ENCODE results near the gene GRM4. TPM values are rescaled to one million over a fixed set of nuclear protein-coding genes. Genes with fewer than 3 reads are reported as not detected.
A peak's percentile ranks its signal among the peaks of the same experiment; 100 is the strongest.

The GRM4 gene
- total RNA-seq, 1 experiment from 2014 or later = not detected

- no peak for DNase-seq
- H3K36me3 ChIP-seq = no peaks in the 10 kb centered on the region
- no peaks in the 10 kb centered on the region for H3K9me3 ChIP-seq
- no peaks in the 10 kb centered on the region for H3K27me3 ChIP-seq
- H3K4me3 ChIP-seq = no peak overlapping the region
Measured at GRCh38 chr6:34169897-34170296, 24.0 kb upstream of the GRM4 start.

GRCh38 chr6:34161857-34162515 is 16.1 kb upstream of the GRM4 start:
- Histone ChIP-seq H3K27me3 (no peaks in the 10 kb centered on the region), H3K9me3 (no peaks in the 10 kb centered on the region), H3K36me3 (no peaks in the 10 kb centered on the region), H3K4me3 (no peak overlapping the region)
- DNase-seq = no peak

GRCh38 chr6:34159844-34160243 is 14.0 kb upstream of the GRM4 start:
- Histone ChIP-seq H3K27me3 (no peaks in the 10 kb centered on the region), H3K36me3 (no peaks in the 10 kb centered on the region), H3K4me3 (no peak overlapping the region), H3K9me3 (no peaks in the 10 kb centered on the region)
- DNase-seq = no peak

GRCh38 chr6:34158876-34159275 is 13.0 kb upstream of the GRM4 start:
- Histone ChIP-seq H3K36me3 (no peaks in the 10 kb centered on the region), H3K27me3 (no peaks in the 10 kb centered on the region), H3K4me3 (no peak overlapping the region), H3K9me3 (no peaks in the 10 kb centered on the region)
- no peak for DNase-seq

GRCh38 chr6:34157851-34158250 is 12.0 kb upstream of the GRM4 start:
- Histone ChIP-seq H3K27me3 (no peaks in the 10 kb centered on the region), H3K9me3 (no peaks in the 10 kb centered on the region), H3K36me3 (no peaks in the 10 kb centered on the region), H3K4me3 (no peak overlapping the region)
- DNase-seq = no peak

DNA sequence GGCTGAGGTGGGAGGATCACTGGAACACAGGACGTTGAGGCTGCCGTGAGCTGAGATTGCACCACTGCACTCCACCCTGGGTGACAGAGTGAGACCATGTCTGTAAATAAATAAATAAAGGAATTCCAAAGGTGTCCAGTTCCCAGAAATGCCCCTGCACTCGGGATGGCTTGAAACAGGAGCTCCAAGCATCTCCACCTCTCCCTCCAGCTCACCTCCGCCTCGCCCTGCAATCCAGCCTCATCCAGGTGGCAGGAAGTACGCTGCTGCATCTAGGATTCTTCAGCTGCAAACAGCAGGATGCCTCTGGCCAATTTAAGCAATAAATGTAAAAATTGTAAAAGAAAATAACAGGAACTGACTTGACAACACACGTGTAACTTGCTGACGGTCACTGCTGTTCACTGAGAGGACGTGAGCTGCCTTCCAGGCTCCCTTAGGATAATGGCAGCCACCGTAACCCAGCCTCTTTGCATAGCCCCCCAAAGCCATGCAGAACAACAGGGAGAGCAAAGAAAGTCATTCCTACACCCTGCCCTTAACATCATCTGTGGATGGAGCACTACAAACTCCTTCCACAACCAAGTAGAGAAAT is 11.4 kb upstream of the GRM4 start:
- Histone ChIP-seq H3K36me3 (no peaks in the 10 kb centered on the region), H3K27me3 (no peaks in the 10 kb centered on the region), H3K4me3 (no peak overlapping the region), H3K9me3 (no peaks in the 10 kb centered on the region)
- DNase-seq = no peak

DNA sequence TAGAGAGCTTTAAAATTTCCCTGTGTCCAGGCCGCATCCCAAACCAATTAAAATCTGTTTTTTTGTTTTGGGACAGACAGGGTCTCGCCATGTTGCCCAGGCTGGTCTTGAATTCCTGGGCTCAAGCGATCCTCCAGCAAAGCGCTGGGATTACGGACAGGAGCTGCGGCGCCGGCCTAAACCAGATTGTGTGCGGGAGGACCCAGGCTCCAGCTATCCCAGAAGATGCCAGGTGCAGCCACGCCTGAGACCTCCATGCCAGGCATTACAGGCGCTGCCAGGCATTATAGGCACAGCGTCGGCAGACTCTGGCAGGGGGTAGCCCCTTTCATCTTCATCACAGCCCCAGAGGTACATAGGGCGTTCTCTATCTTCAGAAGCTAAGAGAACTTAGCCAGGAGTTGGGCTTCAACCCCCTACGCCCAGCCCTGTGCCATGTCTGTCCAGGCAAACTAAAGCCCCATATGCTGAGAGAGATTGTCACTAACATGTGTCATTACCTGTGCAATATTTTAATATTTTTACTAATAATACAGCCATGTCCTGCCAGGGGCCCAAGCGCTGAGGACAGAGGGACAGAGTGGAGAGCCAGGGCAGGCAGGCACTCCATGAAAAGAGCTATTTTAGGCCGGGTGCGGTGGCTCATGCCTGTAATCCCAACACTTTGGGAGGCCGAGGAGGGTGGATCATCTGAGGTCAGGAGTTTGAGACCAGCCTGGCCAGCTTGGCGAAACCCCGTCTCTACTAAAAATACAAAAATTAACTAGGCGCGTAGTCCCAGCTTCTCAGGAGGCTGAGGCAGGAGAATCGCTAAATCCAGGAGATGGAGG is 9.8 kb upstream of the GRM4 start:
- no peak for DNase-seq
- Histone ChIP-seq H3K4me3 (no peak overlapping the region), H3K9me3 (no peaks in the 10 kb centered on the region), H3K36me3 (no peaks in the 10 kb centered on the region), H3K27me3 (no peaks in the 10 kb centered on the region)

DNA sequence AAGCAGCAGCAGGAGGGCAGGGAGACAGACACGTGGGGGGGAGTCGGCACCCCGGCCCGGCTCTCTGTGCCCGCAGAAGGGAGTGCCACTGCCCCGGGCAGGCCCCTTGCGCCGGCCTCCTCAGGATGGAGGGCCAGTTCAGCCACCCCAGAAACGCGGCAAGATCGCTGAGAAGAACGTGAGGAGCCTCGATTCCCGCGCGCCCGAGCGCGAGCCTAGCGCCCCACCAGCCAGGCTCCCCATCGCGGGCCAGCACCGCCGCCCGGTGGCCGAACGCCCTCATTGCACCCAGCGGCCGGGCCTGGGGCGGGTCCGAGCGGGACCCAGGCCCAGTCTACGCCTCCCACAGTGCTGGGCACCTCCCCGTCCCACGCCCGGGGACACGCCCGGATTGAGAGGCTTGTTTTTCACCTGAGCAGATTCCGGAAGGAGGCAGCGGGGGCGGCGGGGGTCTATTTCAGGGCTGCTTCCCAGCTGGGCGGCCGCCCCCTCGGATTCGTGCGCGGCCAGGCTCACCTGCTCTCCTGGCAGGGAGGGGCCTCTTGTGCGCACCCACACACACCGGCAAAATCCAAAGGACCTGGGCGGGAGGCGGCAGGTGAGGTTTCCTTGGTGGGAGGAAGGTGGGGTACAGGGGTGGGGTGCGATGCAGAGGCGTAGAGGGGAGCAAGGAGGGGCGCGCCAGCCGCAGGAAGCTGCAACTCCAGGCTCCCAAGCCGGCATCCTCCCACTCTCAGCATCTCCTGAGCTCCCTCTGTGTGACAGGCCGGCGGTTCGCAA is 9.0 kb upstream of the GRM4 start:
- Histone ChIP-seq H3K4me3 (no peak overlapping the region), H3K9me3 (no peaks in the 10 kb centered on the region), H3K36me3 (no peaks in the 10 kb centered on the region), H3K27me3 (no peaks in the 10 kb centered on the region)
- DNase-seq = peak; percentile 36

DNA sequence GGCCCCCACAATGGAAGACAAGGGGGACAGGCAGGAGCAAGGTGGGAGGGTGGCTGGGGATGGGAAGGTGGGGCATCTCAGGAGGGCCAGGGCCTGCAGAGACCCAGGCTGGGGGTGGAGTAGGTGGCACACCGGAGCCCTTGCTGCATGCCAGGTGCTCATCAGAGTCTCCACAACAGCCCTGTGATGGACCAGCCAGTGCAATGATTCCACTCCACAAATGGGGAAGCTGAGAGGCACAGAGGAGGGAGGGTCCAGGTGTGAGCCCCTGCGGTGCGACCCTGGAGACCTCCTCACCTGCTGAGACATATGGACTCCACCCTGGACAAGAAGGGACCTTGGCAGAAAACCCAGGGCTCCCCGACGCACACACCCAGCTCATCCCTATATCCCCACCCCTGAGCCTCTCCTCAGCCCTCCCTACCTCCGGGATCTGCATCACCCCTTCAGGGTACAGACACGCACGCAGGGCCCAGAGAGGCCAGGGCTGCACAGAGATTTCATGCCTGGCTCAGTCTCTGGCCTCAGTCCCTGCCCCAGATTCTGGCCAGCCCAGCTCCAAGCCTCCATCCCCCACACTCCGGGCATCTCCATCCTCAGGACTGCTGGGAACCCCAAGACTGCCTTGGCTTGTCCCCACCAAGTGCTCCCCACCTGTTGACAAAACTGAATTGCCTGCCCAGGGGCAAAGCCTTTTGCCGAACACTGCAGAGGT is 7.1 kb upstream of the GRM4 start:
- no peaks in the 10 kb centered on the region for H3K27me3 ChIP-seq
- no peaks in the 10 kb centered on the region for H3K36me3 ChIP-seq
- no peak for DNase-seq
- H3K9me3 ChIP-seq = no peaks in the 10 kb centered on the region
- no peak overlapping the region for H3K4me3 ChIP-seq

DNA sequence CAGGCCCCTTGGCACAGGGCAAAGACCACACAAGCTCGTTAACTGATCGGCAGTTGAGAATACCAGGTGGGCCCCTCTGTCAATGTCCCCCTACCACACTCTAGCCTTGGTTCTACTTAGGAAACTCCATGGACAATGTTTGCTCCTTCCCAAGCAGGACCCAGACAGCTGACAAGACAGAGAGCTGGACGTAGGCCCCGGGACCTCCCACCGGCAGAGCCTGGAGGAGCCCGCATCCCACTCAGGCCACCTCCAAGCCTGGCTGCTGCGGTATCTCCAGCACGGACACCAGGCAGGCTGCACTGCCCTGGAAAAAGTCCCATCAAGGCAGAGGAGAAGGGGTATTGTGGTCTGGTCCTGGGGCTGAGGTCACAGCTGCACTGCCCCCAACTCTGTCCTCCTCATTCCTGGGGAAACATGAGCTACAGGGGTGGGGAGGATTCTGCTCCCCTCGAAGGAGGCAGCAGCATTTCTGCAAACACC is 6.2 kb upstream of the GRM4 start:
- H3K36me3 ChIP-seq = no peaks in the 10 kb centered on the region
- DNase-seq = no peak
- H3K27me3 ChIP-seq = no peaks in the 10 kb centered on the region
- H3K4me3 ChIP-seq = no peak overlapping the region
- no peaks in the 10 kb centered on the region for H3K9me3 ChIP-seq

- Histone ChIP-seq H3K27me3 (no peaks in the 10 kb centered on the region), H3K9me3 (no peaks in the 10 kb centered on the region), H3K36me3 (no peaks in the 10 kb centered on the region), H3K4me3 (no peak overlapping the region)
- no peak for DNase-seq
Measured at GRCh38 chr6:34151321-34152041, 5.6 kb upstream of the GRM4 start.

GRCh38 chr6:34150766-34151165 is 4.9 kb upstream of the GRM4 start:
- Histone ChIP-seq H3K36me3 (no peaks in the 10 kb centered on the region), H3K27me3 (no peaks in the 10 kb centered on the region), H3K9me3 (no peaks in the 10 kb centered on the region), H3K4me3 (no peak overlapping the region)
- DNase-seq = no peak

DNA sequence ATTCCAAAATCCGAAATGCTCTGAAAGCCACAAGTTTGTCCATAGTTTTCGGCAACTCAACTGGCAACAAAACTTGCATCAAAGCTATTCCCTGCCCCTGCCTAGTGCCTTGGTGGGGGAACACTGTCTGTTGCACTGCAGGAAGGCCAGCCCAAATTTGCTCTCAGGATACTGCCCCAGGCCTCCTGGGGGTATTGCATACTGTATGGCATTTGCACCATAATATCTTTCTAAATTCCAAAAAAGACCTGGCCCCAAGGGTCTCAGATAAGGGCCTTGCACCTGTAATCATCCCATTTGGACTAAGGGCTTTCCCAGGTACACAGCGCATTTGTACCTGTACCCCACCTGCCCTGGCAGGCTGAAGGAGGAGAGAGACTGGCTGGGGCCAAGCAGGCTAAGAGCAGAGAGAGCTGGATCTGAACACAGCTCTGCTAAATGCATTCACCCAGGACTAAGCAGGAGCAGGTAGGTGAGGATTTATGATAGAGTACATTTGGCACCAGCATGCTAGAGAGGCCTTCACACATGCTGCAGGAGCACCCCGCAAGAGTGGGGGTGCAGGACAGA is 4.0 kb upstream of the GRM4 start:
- no peak for DNase-seq
- H3K27me3 ChIP-seq = no peaks in the 10 kb centered on the region
- H3K4me3 ChIP-seq = no peak overlapping the region

GRCh38 chr6:34149452-34149810 is 3.5 kb upstream of the GRM4 start:
- Histone ChIP-seq H3K4me3 (no peak overlapping the region), H3K9me3 (no peaks in the 10 kb centered on the region), H3K36me3 (no peaks in the 10 kb centered on the region), H3K27me3 (peaks cover 4% of the 10 kb centered on the region)
- DNase-seq = no peak

More for the DNA sequence above, 4.0 kb upstream of the GRM4 start:
- no peaks in the 10 kb centered on the region for H3K36me3 ChIP-seq
- no peaks in the 10 kb centered on the region for H3K9me3 ChIP-seq

DNA sequence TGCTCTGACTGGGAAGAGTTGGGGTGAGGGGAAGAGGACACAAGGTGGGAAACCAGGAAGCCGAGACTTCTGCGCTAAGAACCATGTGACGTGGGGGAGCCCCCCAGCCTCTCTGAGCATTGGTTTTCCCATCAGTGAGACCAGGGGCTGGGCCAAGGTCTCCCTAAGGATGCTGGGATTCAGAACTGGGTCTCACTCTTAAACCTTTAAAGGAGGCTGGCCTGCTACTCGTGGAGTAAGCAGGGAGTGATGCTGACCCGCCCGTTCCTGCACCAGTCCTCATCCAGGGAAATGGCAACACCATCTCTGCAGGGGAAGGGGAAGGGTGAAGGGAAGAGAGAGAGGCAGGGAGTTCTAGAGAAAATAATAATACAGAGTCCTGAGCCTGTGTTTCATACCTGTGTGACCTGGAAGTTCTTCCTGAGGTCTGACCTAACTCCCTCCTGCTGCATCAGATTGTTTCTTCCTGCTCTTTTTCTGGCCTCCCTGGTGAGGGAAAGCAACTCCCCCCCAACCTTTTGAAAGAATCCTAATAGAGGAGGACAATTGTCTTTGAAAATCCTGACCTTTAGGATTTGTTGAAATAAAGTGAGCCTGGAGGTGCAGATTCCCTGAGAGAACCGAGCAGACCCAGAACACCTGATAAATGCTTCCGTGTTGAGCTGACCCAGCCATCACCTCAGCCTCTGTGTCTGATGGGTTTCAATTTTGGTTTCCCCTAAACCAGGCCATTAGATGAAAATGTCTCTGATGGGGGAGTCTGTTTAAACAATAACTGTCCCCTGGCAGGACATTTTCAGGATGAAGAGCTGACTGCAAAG is 3.0 kb upstream of the GRM4 start:
- H3K4me3 ChIP-seq = no peak overlapping the region
- no peak for DNase-seq
- no peaks in the 10 kb centered on the region for H3K9me3 ChIP-seq
- peaks cover 10% of the 10 kb centered on the region for H3K27me3 ChIP-seq
- H3K36me3 ChIP-seq = no peaks in the 10 kb centered on the region

All from MG63 (cell line).